HG03439 (cell line): Measurements from ENCODE around the gene NMU.
"Not testable (repeated sequence)": the region's sequence is repeated elsewhere in the genome, so short reads cannot be mapped to it uniquely, and the experiment has no call there.

Source experiments
- ATAC-seq: cut with Tn5 transposase; IDR thresholded peaks from one replicate; pipeline ENCODE4 v1.9.1; 2021; ENCODE audit warnings: mild to moderate bottlenecking, moderate library complexity; ENCODE audit not compliant: unreplicated experiment

NMU gene

GRCh38 chr4:55568905-55569504 is 67.1 kb downstream of the NMU start:
- peak; percentile 70 for ATAC-seq

- ATAC-seq: peak; percentile 99
Observed at GRCh38 chr4:55561889-55562288, 74.2 kb downstream of the NMU start.

GRCh38 chr4:55560096-55560495 is 76.0 kb downstream of the NMU start:
- ATAC-seq: no peak

- no peak for ATAC-seq
Observed at GRCh38 chr4:55554453-55555030, 81.6 kb downstream of the NMU start.

- ATAC-seq: peak; percentile 85
Observed at GRCh38 chr4:55553441-55554201, 82.5 kb downstream of the NMU start.

- not testable (repeated sequence) for ATAC-seq
Observed at GRCh38 chr4:55551964-55552363, 84.1 kb downstream of the NMU start.

- no peak for ATAC-seq
Observed at GRCh38 chr4:55549888-55550287, 86.2 kb downstream of the NMU start.

- no peak for ATAC-seq
Observed at GRCh38 chr4:55547918-55548317, 88.2 kb downstream of the NMU start.

GRCh38 chr4:55547466-55547770 is 88.7 kb downstream of the NMU start:
- ATAC-seq: no peak

- peak; percentile 77 for ATAC-seq
Observed at GRCh38 chr4:55546756-55547465, 89.2 kb downstream of the NMU start, which contains the start of gene CLOCK. Gene CLOCK, minus strand, starts transcription at chr4:55546909. Its CDS starts 64,124 bp downstream, at chr4:55482785.

- ATAC-seq: no peak
Observed at GRCh38 chr4:55546506-55546755, 89.7 kb downstream of the NMU start.

GRCh38 chr4:55545641-55546505 is 90.2 kb downstream of the NMU start:
- ATAC-seq: peak; percentile 60
